HepG2 (cell line): ENCODE results near the gene MAP3K3. TPM values are rescaled to one million over a fixed set of nuclear protein-coding genes. Genes with fewer than 3 reads are reported as not detected.

Experiments
- AKAP8 ChIP-seq: sonication (generic); formaldehyde crosslinking; IDR thresholded peaks from 2 replicates; pipeline ENCODE4 v1.5.1; 2020; ENCODE audit warnings: mild to moderate bottlenecking, missing genetic modification reagents
- FLYWCH1 ChIP-seq: sonication (generic); formaldehyde crosslinking; IDR thresholded peaks from 2 replicates; pipeline ENCODE4 v1.8.1; 2023; ENCODE audit warnings: mild to moderate bottlenecking, missing genetic modification reagents
- GMEB2 ChIP-seq: IDR thresholded peaks from 2 replicates; pipeline ENCODE4 v1.6.1; 2016; ENCODE audit warnings: missing biosample characterization, missing genetic modification reagents, low read depth
- MXD4 ChIP-seq: IDR thresholded peaks from 2 replicates; pipeline ENCODE4 v1.6.1; 2016; ENCODE audit warnings: mild to moderate bottlenecking, missing biosample characterization, missing genetic modification reagents
- NFRKB ChIP-seq: fragments of 450-650 bp; IDR thresholded peaks from 2 replicates; pipeline ENCODE4 v1.6.1; 2017
- SETDB1 ChIP-seq: sonication (generic); formaldehyde crosslinking; IDR thresholded peaks from 2 replicates; pipeline ENCODE4 v1.5.1; 2020; ENCODE audit warnings: missing genetic modification reagents, mild to moderate bottlenecking, borderline replicate concordance
- WIZ ChIP-seq: sonication (generic); formaldehyde crosslinking; IDR thresholded peaks from 2 replicates; pipeline ENCODE4 v1.5.1; 2020; ENCODE audit warnings: mild to moderate bottlenecking, missing genetic modification reagents
- ZFX ChIP-seq: sonication (generic); formaldehyde crosslinking; IDR thresholded peaks from 2 replicates; pipeline ENCODE4 v1.4.0; 2020; ENCODE audit warnings: mild to moderate bottlenecking, low read depth, missing genetic modification reagents, moderate library complexity
- ZNF703 ChIP-seq: sonication (generic); formaldehyde crosslinking; IDR thresholded peaks from 2 replicates; pipeline ENCODE4 v1.5.1; 2020; ENCODE audit warnings: missing genetic modification reagents, mild to moderate bottlenecking, moderate library complexity, borderline replicate concordance
- ZNF790 ChIP-seq: sonication (generic); formaldehyde crosslinking; IDR thresholded peaks from 2 replicates; pipeline ENCODE4 v1.8.0; 2022; ENCODE audit warnings: missing genetic modification reagents, mild to moderate bottlenecking, borderline replicate concordance
- polyA plus RNA-seq, 8 experiments: library from polyadenylated mRNA; depleted of rRNA in 3 of 8; stranded (reverse) in 7 of 8; unstranded in 1 of 8; fragments of >200 nt; fragmentation: Illumina TruSeq in 4 of 8; extraction: Trizol in 4 of 8; gene quantifications; 2 replicates each; pipeline versions ENCODE4 v1.2.1 to v1.2.3, GENCODE V29; 2011 to 2016; ENCODE audit warnings: low read depth in 4 of 8, missing spikeins in 1 of 8, mixed read lengths in 1 of 8; ENCODE audit not compliant: insufficient read depth in 1 of 8
- total RNA-seq, 5 experiments: library from RNA; depleted of rRNA; stranded (reverse); fragments of >200 nt; fragmentation: Illumina TruSeq; extraction: Trizol; gene quantifications; 2 replicates each; pipeline ENCODE4 v1.2.3, GENCODE V29; 2016; ENCODE audit warnings: low read depth in 1 of 5
- TF ChIP-seq, protein P1 (sequence below): IDR thresholded peaks from 2 replicates; pipeline ENCODE4 v1.6.1; 2016
- TF ChIP-seq, protein P2 (sequence below): sonication (generic); formaldehyde crosslinking; IDR thresholded peaks from 2 replicates; pipeline ENCODE4 v1.5.0; 2020; ENCODE audit warnings: missing genetic modification reagents

The MAP3K3 gene
- total and polyA plus RNA-seq, 2 of the 13 experiments (the other 11 are each of a cell fraction or from before 2014, with no cell fraction given): 17.7 to 21.8 TPM

DNA sequence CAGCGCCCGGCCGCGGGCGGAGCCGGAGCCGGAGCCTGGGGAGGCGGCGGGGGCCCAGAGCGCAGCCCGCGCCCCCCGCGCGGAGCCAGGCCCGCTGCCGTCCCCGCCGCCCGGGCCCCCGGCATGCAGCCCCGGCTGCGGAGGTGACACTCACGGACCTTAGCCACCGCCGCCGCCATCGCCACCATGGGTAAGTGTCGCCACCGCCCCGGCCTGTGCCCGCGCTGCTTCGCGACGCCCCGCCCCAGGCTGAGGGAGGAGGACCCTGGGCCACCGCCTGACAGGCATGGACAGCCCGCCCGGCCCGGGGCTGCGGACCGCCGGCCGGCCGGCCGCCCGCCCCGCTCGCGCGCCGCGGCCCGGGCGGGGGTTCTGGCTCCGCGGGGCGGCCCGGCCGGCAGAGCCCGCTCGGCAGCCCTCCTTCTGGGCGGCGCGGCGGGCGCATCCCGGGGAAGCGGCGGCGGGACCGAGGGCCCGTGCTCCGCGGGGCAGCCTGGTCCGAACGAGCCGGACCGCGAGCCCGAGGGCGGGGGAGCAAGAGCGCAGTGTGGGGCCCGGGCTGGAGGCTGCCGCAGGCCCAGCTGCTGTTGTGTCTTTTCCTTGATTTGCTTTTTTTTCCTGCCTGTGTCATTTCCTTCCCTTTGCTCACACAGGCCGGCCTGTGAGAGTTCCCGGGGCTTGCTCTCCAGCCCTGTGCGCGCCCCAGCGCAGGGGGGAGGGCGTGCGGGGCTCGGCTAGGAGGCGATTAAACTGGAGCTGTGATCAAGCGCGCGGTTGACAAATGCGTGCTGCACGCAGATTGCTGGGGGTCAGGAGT, 565 bp downstream of the MAP3K3 start (continued):
- no peak for TF ChIP-seq MXD4 (CRISPR knock-in tag)
- peak; percentile 72 for TF ChIP-seq ZFX (CRISPR knock-in tag)
- TF ChIP-seq AKAP8: no peak
- no peak for TF ChIP-seq SETDB1 (CRISPR knock-in tag)
- TF ChIP-seq ZNF790 (CRISPR knock-in tag): no peak; the same call in 1 of the 2 replicates
- no peak for TF ChIP-seq NFRKB
- no peak for TF ChIP-seq GMEB2
- TF ChIP-seq, protein P1, sequence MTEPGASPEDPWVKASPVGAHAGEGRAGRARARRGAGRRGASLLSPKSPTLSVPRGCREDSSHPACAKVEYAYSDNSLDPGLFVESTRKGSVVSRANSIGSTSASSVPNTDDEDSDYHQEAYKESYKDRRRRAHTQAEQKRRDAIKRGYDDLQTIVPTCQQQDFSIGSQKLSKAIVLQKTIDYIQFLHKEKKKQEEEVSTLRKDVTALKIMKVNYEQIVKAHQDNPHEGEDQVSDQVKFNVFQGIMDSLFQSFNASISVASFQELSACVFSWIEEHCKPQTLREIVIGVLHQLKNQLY (CRISPR knock-in tag): no peak
- TF ChIP-seq FLYWCH1: no peak
- TF ChIP-seq, protein P2, sequence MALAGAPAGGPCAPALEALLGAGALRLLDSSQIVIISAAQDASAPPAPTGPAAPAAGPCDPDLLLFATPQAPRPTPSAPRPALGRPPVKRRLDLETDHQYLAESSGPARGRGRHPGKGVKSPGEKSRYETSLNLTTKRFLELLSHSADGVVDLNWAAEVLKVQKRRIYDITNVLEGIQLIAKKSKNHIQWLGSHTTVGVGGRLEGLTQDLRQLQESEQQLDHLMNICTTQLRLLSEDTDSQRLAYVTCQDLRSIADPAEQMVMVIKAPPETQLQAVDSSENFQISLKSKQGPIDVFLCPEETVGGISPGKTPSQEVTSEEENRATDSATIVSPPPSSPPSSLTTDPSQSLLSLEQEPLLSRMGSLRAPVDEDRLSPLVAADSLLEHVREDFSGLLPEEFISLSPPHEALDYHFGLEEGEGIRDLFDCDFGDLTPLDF (CRISPR knock-in tag): no peak
- no peak for TF ChIP-seq WIZ
- TF ChIP-seq ZNF703 (CRISPR knock-in tag): no peak
